ENCODE measurements around the gene NSMF.

The NSMF gene

GRCh38 chr9:137421838-137422603, 37.1 kb downstream of the NSMF start:
- H3K4me3 ChIP-seq (ENCODE audit: low read depth, low read length) = peak overlapping the region; percentile 82
- no peak for TF ChIP-seq CTCF (IDR thresholded peaks at IDR 0.05; ENCODE audit: borderline replicate concordance, insufficient read depth, low read depth, low read length)

- no peak overlapping the region for H3K4me3 ChIP-seq (ENCODE audit: low read depth, low read length)
- TF ChIP-seq CTCF (IDR thresholded peaks at IDR 0.05; ENCODE audit: borderline replicate concordance, insufficient read depth, low read depth, low read length) = no peak
These were observed 41.7 kb downstream of the NSMF start for GRCh38 chr9:137417161-137418021.

GRCh38 chr9:137416563-137417151, 42.5 kb downstream of the NSMF start:
- no peak overlapping the region for H3K4me3 ChIP-seq (ENCODE audit: low read depth, low read length)
- no peak for TF ChIP-seq CTCF (IDR thresholded peaks at IDR 0.05; ENCODE audit: borderline replicate concordance, insufficient read depth, low read depth, low read length)

- no peak overlapping the region for H3K4me3 ChIP-seq (ENCODE audit: low read depth, low read length)
- TF ChIP-seq CTCF (IDR thresholded peaks at IDR 0.05; ENCODE audit: borderline replicate concordance, insufficient read depth, low read depth, low read length) = no peak
These were observed 43.0 kb downstream of the NSMF start for GRCh38 chr9:137416006-137416562.

GRCh38 chr9:137415451-137415850, 43.7 kb downstream of the NSMF start:
- H3K4me3 ChIP-seq (ENCODE audit: low read depth, low read length) = no peak overlapping the region
- no peak for TF ChIP-seq CTCF (IDR thresholded peaks at IDR 0.05; ENCODE audit: borderline replicate concordance, insufficient read depth, low read depth, low read length)

GRCh38 chr9:137412431-137412830, 46.7 kb downstream of the NSMF start:
- TF ChIP-seq CTCF (IDR thresholded peaks at IDR 0.05; ENCODE audit: borderline replicate concordance, insufficient read depth, low read depth, low read length) = no peak
- no peak overlapping the region for H3K4me3 ChIP-seq (ENCODE audit: low read depth, low read length)

Measured in GM12875 (cell line).